Peyer's patch (tissue), 4 donors: ENCODE measurements around the gene UMODL1. TPM values are rescaled to one million over a fixed set of nuclear protein-coding genes. Genes with fewer than 3 reads are reported as not detected.
A peak's percentile ranks its signal among the peaks of the same experiment; 100 is the strongest.

Experiments
- DNase-seq, 3 donors: peaks; one replicate each; pipeline ENCODE4 v3.0.0-alpha.2; 2017 to 2019
- H3K27ac ChIP-seq, 4 donors: fragments of 200-600 bp; sonication (generic); one replicate each; pipeline ENCODE4 v1.5.1; 2016 to 2019
- H3K27me3 ChIP-seq, 2 donors: fragments of 200-600 bp; sonication (generic); one replicate each; pipeline ENCODE4 v1.5.1; 2019
- H3K36me3 ChIP-seq, 3 donors: fragments of 200-600 bp; sonication (generic); one replicate each; pipeline ENCODE4 v1.5.1; 2016 to 2019
- H3K4me1 ChIP-seq, 4 donors: fragments of 200-600 bp; sonication (generic); one replicate each; pipeline ENCODE4 v1.5.1; 2016 to 2019
- H3K4me3 ChIP-seq, 4 donors: fragments of 200-600 bp; sonication (generic); 1 replicate in 3 of 4; 2 replicates in 1 of 4; pipeline ENCODE4 v1.5.1; 2016 to 2019; ENCODE audit warnings: mild to moderate bottlenecking in 1 of 4
- H3K9me3 ChIP-seq, 4 donors: fragments of 200-600 bp; sonication (generic); one replicate each; pipeline ENCODE4 v1.5.1; 2016 to 2019; ENCODE audit warnings: mild to moderate bottlenecking in 1 of 4
- POLR2A ChIP-seq, 2 donors: fragments of 450-650 bp; IDR thresholded peaks; one replicate each; pipeline ENCODE4 v1.5.1; 2017; ENCODE audit warnings: antibody characterized with exemption in 2 of 2, mild to moderate bottlenecking in 2 of 2, moderate library complexity in 2 of 2
- total RNA-seq, 4 donors: library from RNA; depleted of rRNA; stranded (reverse); fragments of >200 nt; gene quantifications; one replicate each; pipeline ENCODE4 v1.1.0, GENCODE V29; 2016
- TF ChIP-seq, protein P1 (sequence below), 6 experiments: fragments of 450-650 bp in 4 of 6; fragments of 200-600 bp in 2 of 6; sonication (generic) in 1 of 6; IDR thresholded peaks; one replicate each; pipeline ENCODE4 v1.5.1; 2017 to 2019; ENCODE audit warnings: antibody characterized with exemption in 6 of 6, mild to moderate bottlenecking in 3 of 6, moderate library complexity in 1 of 6

Gene UMODL1
- total RNA-seq, 4 donors from 2014 or later, result 0.53 to 0.95 (median 0.83) TPM; not detected in 1

DNA sequence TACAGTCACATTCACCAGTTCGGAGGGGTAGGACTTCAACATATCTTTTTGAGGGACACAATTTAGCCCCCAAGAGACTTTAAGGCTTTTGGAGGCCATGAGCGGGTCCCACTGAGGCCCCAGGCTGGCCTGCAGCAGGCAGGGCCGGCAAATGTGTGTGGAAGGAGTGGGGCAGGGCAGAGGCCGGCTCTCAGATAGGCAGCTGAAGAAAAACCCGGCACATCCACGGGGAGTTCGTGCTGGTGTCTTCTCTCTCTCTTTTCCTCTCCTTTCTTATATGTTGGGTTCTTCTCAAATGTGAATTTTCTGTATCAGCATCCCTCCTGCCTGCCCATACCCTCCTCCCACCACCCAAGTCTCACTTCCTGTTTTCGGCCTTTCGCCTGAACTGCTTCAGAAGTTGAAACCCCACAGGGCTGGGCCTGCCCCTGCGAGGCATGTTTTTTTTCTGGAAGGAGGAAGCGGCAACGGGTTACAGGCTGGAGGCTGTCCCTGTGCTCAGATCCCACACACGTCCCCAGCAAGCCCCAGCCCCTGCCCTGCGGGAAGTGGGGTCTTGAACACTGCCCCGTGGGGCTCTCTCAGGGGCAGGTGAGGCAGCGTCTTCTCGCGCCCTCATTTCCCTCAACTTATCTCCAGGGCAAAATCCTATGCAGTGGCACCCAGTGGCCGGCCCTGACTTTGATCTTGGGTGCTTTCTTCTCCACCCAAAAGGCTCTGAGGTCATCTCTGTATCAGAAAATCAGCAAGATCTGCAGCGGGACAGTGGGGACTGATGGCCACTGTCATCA lies 9.7 kb upstream of the UMODL1 start:
- peaks cover 9 to 49% (median 12%) of the 10 kb centered on the region in 4 donors for H3K4me1 ChIP-seq
- peak overlapping the region; percentile 29 to 88 (median 67) for H3K27ac ChIP-seq
- no peaks in the 10 kb centered on the region for H3K27me3 ChIP-seq
- H3K4me3 ChIP-seq, result no peak overlapping the region
- H3K9me3 ChIP-seq, result no peaks in the 10 kb centered on the region
- DNase-seq, result peak; percentile 51 to 88 (median 79)
- TF ChIP-seq, protein P1, sequence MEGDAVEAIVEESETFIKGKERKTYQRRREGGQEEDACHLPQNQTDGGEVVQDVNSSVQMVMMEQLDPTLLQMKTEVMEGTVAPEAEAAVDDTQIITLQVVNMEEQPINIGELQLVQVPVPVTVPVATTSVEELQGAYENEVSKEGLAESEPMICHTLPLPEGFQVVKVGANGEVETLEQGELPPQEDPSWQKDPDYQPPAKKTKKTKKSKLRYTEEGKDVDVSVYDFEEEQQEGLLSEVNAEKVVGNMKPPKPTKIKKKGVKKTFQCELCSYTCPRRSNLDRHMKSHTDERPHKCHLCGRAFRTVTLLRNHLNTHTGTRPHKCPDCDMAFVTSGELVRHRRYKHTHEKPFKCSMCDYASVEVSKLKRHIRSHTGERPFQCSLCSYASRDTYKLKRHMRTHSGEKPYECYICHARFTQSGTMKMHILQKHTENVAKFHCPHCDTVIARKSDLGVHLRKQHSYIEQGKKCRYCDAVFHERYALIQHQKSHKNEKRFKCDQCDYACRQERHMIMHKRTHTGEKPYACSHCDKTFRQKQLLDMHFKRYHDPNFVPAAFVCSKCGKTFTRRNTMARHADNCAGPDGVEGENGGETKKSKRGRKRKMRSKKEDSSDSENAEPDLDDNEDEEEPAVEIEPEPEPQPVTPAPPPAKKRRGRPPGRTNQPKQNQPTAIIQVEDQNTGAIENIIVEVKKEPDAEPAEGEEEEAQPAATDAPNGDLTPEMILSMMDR (IDR thresholded peaks at IDR 0.05), result no peak
- no peak for TF ChIP-seq POLR2A (IDR thresholded peaks at IDR 0.05)
- H3K36me3 ChIP-seq, result no peaks in the 10 kb centered on the region

DNA sequence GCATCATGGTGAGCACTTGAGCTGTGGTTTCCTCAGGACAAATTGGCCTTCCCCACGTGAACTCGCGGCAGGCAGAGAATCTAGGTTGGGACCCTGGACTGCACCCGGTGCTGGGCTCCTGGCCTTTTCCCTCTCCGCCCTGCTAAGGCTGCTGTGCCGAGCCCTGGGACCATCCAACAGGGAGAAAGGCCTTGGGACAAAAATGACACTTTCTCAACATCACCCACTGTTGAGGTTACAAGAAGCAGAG lies 9.2 kb upstream of the UMODL1 start:
- no peak for TF ChIP-seq POLR2A (IDR thresholded peaks at IDR 0.05)
- TF ChIP-seq, protein P1 (IDR thresholded peaks at IDR 0.05), result no peak
- Histone ChIP-seq H3K36me3 (no peaks in the 10 kb centered on the region), H3K9me3 (no peaks in the 10 kb centered on the region), H3K27ac (peak overlapping the region; percentile 29 to 88 (median 67)), H3K27me3 (no peaks in the 10 kb centered on the region), H3K4me1 (peaks cover 9 to 49% (median 12%) of the 10 kb centered on the region in 4 donors), H3K4me3 (no peak overlapping the region)
- no peak for DNase-seq

DNA sequence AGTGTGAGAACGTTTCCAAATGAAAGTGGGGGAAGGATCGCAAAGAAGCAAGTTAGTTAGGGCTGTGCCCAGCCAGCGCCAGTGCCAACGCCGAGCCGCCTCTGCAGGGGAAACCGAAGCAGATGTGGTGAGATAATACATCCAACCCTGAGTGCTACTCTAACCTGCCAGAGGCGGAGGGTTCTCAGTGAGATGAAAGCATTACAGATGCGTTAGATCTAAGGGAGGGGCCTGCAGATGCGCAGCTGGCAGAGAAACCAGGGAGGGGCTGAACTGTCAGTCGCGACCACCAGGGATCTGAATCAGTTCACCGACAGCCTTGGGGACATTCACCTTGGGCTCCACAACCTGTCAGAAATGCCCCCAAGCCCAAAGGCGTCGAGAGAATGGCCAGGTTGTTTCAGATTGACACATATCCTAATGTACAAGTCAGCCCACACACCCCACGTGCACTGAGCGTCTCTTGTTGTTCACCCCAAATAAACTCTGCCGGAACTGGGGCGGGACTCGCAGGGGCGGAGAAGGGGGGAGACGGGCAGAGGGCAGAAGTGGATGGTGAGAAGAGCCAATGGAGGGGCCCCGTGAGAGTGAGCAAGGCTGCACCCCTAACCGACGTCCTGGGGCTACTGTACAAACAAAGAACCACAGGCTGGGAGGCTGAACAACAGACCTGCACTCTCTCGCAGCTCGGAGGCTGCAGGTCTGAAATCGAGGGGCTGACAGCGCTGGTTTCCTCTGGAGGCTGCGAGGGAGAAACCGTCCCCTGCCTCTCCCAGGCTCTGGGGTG lies 8.7 kb upstream of the UMODL1 start:
- Histone ChIP-seq H3K27me3 (no peaks in the 10 kb centered on the region), H3K9me3 (no peaks in the 10 kb centered on the region), H3K4me3 (peak overlapping the region; percentile 16 to 43 (median 28)), H3K4me1 (peaks cover 9 to 45% (median 12%) of the 10 kb centered on the region in 4 donors), H3K27ac (peak overlapping the region; percentile 37 to 88 (median 67)), H3K36me3 (no peaks in the 10 kb centered on the region)
- TF ChIP-seq, protein P1 (IDR thresholded peaks at IDR 0.05), result peak in 1 of 6 experiments; percentile 7
- peak; percentile 45 to 53 for TF ChIP-seq POLR2A (IDR thresholded peaks at IDR 0.05)
- DNase-seq, result peak; percentile 68 to 98 (median 96)

DNA sequence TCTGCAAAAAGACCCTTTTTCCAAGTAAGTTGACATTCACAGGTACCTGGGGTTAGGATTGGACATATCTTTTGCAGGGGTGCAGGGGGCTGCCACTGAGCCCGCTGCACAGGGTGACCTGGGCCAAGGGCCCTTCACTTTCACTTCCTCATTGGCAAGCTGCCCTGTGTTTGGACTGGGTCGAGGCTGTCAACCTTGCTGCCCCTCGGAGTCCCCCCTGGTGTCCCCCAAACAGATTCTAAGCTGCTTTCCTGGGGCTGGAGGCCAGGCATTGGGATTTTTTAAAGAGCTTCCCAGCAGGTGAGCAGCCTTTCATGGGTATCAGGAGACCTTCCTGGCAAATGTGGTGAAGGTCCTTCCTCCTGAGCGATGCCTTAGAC lies 7.9 kb upstream of the UMODL1 start:
- Histone ChIP-seq H3K27ac (peak overlapping the region; percentile 37 to 88 (median 67)), H3K4me3 (peak overlapping the region; percentile 16 to 43 (median 28)), H3K9me3 (no peaks in the 10 kb centered on the region), H3K27me3 (no peaks in the 10 kb centered on the region), H3K36me3 (no peaks in the 10 kb centered on the region), H3K4me1 (peaks cover 9 to 39% (median 12%) of the 10 kb centered on the region in 4 donors)
- no peak for TF ChIP-seq POLR2A (IDR thresholded peaks at IDR 0.05)
- TF ChIP-seq, protein P1 (IDR thresholded peaks at IDR 0.05), result no peak
- peak in 2 of 3 donors; percentile 76 to 79 for DNase-seq

DNA sequence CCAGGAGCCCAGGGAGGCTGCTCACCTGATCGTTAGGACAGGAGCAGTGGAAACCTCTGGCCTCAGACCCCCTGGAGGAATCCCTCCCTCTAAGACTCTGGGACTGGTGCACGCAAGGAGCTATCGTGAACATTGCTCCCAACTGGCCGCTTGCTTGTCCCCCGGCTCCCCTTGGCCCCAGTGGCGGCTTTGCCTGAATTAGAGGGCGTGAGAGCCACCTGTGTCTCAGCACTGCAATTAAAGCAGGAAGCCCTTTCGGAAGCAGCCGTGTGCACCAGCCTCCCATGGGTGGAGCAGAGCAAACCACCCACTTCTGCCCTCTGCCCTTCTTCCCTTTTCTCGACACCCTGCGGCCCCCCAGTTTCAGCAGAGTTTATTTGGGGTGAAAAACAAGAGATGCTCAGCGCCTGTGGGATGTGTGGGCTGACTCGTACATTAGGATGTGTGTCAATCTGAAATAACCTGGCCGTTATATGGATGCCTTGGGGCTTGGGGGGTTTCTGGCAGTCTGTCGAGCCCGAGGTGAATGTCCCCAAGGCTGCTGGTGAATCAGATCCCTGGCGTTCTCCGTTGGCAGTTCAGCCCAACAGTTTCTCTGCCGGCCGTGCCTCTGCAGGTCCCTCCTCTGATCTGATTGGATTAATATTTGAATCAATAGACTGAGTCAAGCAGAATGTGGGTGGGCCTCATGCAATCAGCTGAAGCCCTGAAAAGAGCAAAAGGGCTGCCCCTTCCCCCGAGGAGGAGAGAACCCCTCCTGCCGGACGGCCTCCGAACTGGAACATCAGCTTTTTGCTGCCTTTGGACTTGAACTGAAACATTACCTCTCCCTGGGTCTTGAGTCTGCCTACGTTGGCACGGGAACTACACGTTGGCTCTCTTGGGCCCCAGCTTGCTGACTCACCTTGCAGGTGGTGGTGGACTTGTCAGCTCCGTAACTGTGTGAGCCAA lies 7.3 kb upstream of the UMODL1 start:
- Histone ChIP-seq H3K27ac (peak overlapping the region; percentile 37 to 88 (median 67)), H3K4me3 (peak overlapping the region; percentile 16 to 43 (median 28)), H3K4me1 (peaks cover 9 to 39% (median 12%) of the 10 kb centered on the region in 4 donors), H3K27me3 (no peaks in the 10 kb centered on the region), H3K9me3 (no peaks in the 10 kb centered on the region), H3K36me3 (no peaks in the 10 kb centered on the region)
- no peak for TF ChIP-seq POLR2A (IDR thresholded peaks at IDR 0.05)
- TF ChIP-seq, protein P1 (IDR thresholded peaks at IDR 0.05), result peak in 1 of 6 experiments; percentile 17
- peak; percentile 67 to 88 (median 81) for DNase-seq
